ENCODE data around the gene PIK3CA. TPM values are rescaled to one million over a fixed set of nuclear protein-coding genes. Genes with fewer than 3 reads are reported as not detected.

PIK3CA gene
- total RNA-seq, 1 donor from 2014 or later: 30.6 TPM

DNA sequence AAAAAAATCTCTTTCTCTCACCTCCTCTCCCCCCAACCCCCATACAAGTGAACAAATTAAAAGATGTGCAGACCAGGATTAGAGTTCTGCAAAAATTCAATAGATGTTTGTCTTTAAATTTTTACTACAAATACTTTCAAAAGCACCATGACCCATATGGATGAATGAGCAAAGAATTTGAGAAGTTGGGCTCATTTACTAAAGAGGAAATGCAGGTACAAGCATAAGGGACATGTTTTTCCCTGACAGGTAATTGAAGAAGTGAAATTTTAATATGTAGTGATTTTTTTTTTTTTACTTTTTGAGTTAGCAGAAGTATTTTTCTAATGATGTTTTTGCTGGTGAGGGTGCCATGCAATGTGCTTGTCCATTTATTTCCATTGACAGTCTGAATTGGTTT is 15.3 kb downstream of the PIK3CA start:
- no peaks in the 10 kb centered on the region for H3K27me3 ChIP-seq
- no peaks in the 10 kb centered on the region for H3K36me3 ChIP-seq
- H3K9me3 ChIP-seq: no peaks in the 10 kb centered on the region
- intact Hi-C loops (cut with DNase I): no loop called here
- ATAC-seq (no peak), DNase-seq (no peak)
- TF ChIP-seq, protein P1, sequence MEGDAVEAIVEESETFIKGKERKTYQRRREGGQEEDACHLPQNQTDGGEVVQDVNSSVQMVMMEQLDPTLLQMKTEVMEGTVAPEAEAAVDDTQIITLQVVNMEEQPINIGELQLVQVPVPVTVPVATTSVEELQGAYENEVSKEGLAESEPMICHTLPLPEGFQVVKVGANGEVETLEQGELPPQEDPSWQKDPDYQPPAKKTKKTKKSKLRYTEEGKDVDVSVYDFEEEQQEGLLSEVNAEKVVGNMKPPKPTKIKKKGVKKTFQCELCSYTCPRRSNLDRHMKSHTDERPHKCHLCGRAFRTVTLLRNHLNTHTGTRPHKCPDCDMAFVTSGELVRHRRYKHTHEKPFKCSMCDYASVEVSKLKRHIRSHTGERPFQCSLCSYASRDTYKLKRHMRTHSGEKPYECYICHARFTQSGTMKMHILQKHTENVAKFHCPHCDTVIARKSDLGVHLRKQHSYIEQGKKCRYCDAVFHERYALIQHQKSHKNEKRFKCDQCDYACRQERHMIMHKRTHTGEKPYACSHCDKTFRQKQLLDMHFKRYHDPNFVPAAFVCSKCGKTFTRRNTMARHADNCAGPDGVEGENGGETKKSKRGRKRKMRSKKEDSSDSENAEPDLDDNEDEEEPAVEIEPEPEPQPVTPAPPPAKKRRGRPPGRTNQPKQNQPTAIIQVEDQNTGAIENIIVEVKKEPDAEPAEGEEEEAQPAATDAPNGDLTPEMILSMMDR (IDR thresholded peaks at IDR 0.05): no peak
- H3K27ac ChIP-seq: no peak overlapping the region
- peaks cover 20% of the 10 kb centered on the region for H3K4me1 ChIP-seq
- no peak overlapping the region for H3K4me3 ChIP-seq

DNA sequence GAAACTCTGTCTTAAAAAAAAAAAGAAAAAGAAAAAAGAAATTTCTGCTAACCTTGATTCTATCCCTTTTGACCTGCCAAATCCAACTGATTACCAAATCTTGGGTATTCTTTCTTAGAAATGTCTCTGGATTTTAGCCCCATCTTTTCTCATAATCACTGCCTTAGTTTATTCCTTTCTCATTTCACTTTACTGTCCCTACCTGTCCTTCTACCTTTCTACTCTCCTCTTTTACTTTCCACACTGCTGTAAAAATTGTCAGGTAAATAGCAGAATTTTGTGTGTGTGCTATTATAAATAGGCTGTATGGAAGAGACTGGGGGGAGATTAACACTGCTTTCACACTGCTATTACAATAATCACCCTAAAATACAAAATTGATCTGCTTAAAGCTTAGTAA is 16.7 kb downstream of the PIK3CA start:
- Histone ChIP-seq H3K27me3 (no peaks in the 10 kb centered on the region), H3K4me1 (peaks cover 18% of the 10 kb centered on the region), H3K27ac (no peak overlapping the region), H3K4me3 (no peak overlapping the region), H3K36me3 (no peaks in the 10 kb centered on the region), H3K9me3 (no peaks in the 10 kb centered on the region)
- intact Hi-C loops (cut with DNase I): no loop called here
- TF ChIP-seq, protein P1 (IDR thresholded peaks at IDR 0.05): no peak
- no peak for DNase-seq
- ATAC-seq: no peak

DNA sequence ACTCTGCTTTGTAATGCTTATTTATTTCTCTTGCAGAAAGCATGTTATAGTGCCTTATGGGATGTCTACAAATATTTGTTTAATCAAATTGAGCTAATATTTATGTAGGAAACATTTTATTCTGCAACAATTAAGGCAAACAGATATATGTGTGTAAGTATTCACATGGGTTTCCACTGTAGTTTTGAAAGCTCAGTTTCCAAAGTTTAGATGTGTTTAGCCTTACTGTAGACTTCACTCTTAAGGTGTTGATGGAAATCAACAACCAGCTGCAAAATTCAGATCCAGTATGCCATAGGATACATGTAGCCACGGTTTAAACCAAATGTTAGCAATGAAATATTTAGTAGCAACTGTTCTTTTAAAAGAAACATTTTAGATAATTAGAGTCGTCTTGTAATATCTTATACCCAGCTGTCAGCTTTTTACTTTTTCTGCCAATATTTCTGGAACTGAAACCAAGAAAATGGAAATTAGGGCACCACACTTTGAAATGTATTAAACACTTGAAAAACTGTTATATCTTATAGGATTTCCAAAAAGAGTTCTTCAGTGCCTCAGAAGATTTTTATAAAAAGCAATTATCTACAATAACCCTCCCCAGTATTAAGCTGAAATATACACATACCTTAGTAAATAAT is 18.5 kb downstream of the PIK3CA start:
- TF ChIP-seq, protein P1 (IDR thresholded peaks at IDR 0.05): no peak
- peaks cover 11% of the 10 kb centered on the region for H3K4me1 ChIP-seq
- no peaks in the 10 kb centered on the region for H3K27me3 ChIP-seq
- no peaks in the 10 kb centered on the region for H3K36me3 ChIP-seq
- no peak overlapping the region for H3K27ac ChIP-seq
- intact Hi-C loops (cut with DNase I): no loop called here
- DNase-seq (no peak), ATAC-seq (no peak)
- H3K9me3 ChIP-seq: peaks cover 7% of the 10 kb centered on the region
- H3K4me3 ChIP-seq: no peak overlapping the region

DNA sequence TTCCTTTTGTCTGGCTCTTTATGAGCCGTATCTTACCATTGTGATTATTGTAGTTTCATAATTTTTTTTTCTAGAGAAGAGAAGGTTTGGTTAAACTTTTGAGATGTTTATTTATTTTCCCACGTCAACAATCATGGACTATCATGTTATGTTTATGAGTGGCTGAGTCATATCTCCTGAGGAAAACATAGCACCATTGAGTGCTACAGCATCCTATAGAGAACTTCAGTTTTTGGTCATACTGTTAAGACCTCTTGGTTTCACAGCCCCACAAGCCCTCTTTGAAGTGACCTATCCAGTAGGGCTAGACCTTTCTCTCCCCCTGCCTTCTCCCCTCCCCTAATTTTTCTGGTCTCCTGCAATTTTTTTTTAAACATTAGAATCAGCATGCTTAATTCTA is 20.8 kb downstream of the PIK3CA start:
- TF ChIP-seq, protein P1 (IDR thresholded peaks at IDR 0.05): no peak
- Histone ChIP-seq H3K4me3 (no peak overlapping the region), H3K27me3 (no peaks in the 10 kb centered on the region), H3K36me3 (no peaks in the 10 kb centered on the region), H3K27ac (no peak overlapping the region), H3K4me1 (peaks cover 11% of the 10 kb centered on the region), H3K9me3 (peaks cover 8% of the 10 kb centered on the region)
- no peak for DNase-seq
- intact Hi-C loops (cut with DNase I): no loop called here
- ATAC-seq: no peak

DNA sequence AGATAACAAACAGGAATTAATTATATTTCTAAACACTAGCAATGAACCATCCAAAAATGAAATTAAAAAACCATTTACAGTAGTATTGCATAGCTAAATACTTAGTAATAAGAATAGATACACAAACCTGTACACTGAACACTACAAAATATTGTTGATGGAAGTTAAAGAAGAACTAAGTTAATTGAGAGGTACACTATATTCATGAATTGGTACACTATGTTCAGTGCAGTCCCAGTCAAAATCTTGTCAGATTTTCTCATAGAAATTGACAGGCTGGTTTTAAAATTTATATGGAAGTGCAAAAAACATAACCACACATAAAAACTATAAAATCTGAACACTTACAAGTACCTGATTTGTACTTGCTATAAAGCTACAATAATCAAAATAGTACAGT is 24.4 kb downstream of the PIK3CA start:
- TF ChIP-seq, protein P1 (IDR thresholded peaks at IDR 0.05): no peak
- ATAC-seq (no peak), DNase-seq (no peak)
- H3K27ac ChIP-seq: no peak overlapping the region
- H3K4me3 ChIP-seq: no peak overlapping the region
- no peaks in the 10 kb centered on the region for H3K27me3 ChIP-seq
- peaks cover 8% of the 10 kb centered on the region for H3K9me3 ChIP-seq
- intact Hi-C loops (cut with DNase I): no loop called here
- no peaks in the 10 kb centered on the region for H3K36me3 ChIP-seq
- peaks cover 12% of the 10 kb centered on the region for H3K4me1 ChIP-seq

DNA sequence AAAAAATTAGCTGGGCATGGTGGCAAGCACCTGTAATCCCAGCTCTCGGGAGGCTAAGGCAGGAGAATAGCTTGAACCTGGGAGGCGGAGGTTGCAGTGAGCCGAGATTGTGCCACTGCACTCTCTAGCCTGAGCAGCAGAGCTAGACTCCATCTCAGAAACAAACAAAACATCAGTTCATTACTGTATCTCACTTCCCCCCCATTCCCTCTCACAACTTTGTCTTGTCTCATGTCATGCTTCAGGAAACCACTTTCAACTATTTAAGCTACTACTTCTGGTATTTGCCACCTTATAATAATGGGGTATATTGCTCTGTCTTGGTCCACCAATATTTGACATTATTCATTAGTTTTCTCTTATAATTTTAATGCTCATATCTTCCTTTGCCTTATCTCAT is 26.2 kb downstream of the PIK3CA start:
- H3K9me3 ChIP-seq: peaks cover 8% of the 10 kb centered on the region
- no peak for ATAC-seq
- TF ChIP-seq, protein P1 (IDR thresholded peaks at IDR 0.05): no peak
- no peak overlapping the region for H3K27ac ChIP-seq
- DNase-seq: no peak
- H3K36me3 ChIP-seq: no peaks in the 10 kb centered on the region
- H3K4me1 ChIP-seq: peaks cover 12% of the 10 kb centered on the region
- intact Hi-C loops (cut with DNase I): no loop called here
- H3K27me3 ChIP-seq: no peaks in the 10 kb centered on the region
- H3K4me3 ChIP-seq: no peak overlapping the region
